GM12875 (cell line): ENCODE data around the gene ACAD11.
A peak's percentile ranks its signal among the peaks of the same experiment; 100 is the strongest.

Source experiments
- H3K4me3 ChIP-seq: one replicate; pipeline ENCODE4 v1.5.1; 2011; ENCODE audit warnings: low read depth, low read length, control low read depth
- CTCF ChIP-seq: IDR thresholded peaks from 2 replicates; pipeline ENCODE4 v1.5.1; 2011; ENCODE audit warnings: low read depth, mild to moderate bottlenecking, control low read depth, inconsistent platforms, low read length, moderate library complexity, borderline replicate concordance; ENCODE audit not compliant: insufficient read depth

The ACAD11 gene

GRCh38 chr3:132660811-132661070, 1.1 kb upstream of the ACAD11 start:
- peak overlapping the region; percentile 95 for H3K4me3 ChIP-seq
- no peak for TF ChIP-seq CTCF

- peak within 1 kb of the TSS; percentile 95 for H3K4me3 ChIP-seq
Observed at GRCh38 chr3:132660052-132660810, 622 bp upstream of the ACAD11 start, which contains the start of gene UBA5. TSS of gene UBA5 (plus strand) at chr3:132660329. CDS start at chr3:132660538, 209 bp downstream.

GRCh38 chr3:132659000-132659364, 627 bp downstream of the ACAD11 start:
- H3K4me3 ChIP-seq: peak overlapping the region; percentile 95
- no peak for TF ChIP-seq CTCF

More at GRCh38 chr3:132660052-132660810, 622 bp upstream of the ACAD11 start, which contains the start of gene UBA5:
- TF ChIP-seq CTCF: no peak

GRCh38 chr3:132657869-132658747, 1.5 kb downstream of the ACAD11 start:
- H3K4me3 ChIP-seq: no peak overlapping the region
- TF ChIP-seq CTCF: no peak

- no peak overlapping the region for H3K4me3 ChIP-seq
- no peak for TF ChIP-seq CTCF
Observed at GRCh38 chr3:132655471-132655870, 4.1 kb downstream of the ACAD11 start.

GRCh38 chr3:132654721-132655120, 4.9 kb downstream of the ACAD11 start:
- TF ChIP-seq CTCF: no peak
- H3K4me3 ChIP-seq: no peak overlapping the region

- no peak overlapping the region for H3K4me3 ChIP-seq
- no peak for TF ChIP-seq CTCF
Observed at GRCh38 chr3:132654190-132654589, 5.4 kb downstream of the ACAD11 start.
